Mesenchymal stem cell (in vitro differentiated cells and primary cell): ENCODE measurements around the gene SLF2.

Experiments used
- DNase-seq: peaks from one replicate; pipeline ENCODE4 v3.0.0-alpha.2; 2013
- H2AFZ ChIP-seq: one replicate; pipeline ENCODE4 v1.6.1; 2013; ENCODE audit warnings: low read depth, mild to moderate bottlenecking, control low read depth, inconsistent platforms, low read length, moderate library complexity
- H2AK5ac ChIP-seq: 2 replicates; pipeline ENCODE4 v1.6.1; 2013; ENCODE audit warnings: low read length, moderate library complexity, mild to moderate bottlenecking, inconsistent platforms; ENCODE audit not compliant: severe bottlenecking
- H2BK120ac ChIP-seq: one replicate; pipeline ENCODE4 v1.6.1; 2013; ENCODE audit warnings: low read depth, mild to moderate bottlenecking, inconsistent platforms, low read length, moderate library complexity
- H2BK12ac ChIP-seq, 2 experiments: one replicate each; pipeline ENCODE4 v1.6.1; 2013; ENCODE audit warnings: inconsistent platforms in 2 of 2, low read length in 2 of 2, mild to moderate bottlenecking in 2 of 2, moderate library complexity in 2 of 2, control low read depth in 1 of 2
- H2BK15ac ChIP-seq: one replicate; pipeline ENCODE4 v1.6.1; 2013; ENCODE audit warnings: mild to moderate bottlenecking, low read depth, inconsistent platforms; ENCODE audit not compliant: poor library complexity, severe bottlenecking
- H2BK5ac ChIP-seq: 2 replicates; pipeline ENCODE4 v1.6.1; 2013; ENCODE audit warnings: low read depth, mild to moderate bottlenecking, low read length, control low read depth, inconsistent platforms; ENCODE audit not compliant: poor library complexity, severe bottlenecking
- H3K14ac ChIP-seq, 2 experiments: one replicate each; pipeline ENCODE4 v1.6.1; 2013; ENCODE audit warnings: inconsistent platforms in 2 of 2, low read length in 2 of 2, control low read depth in 1 of 2, mild to moderate bottlenecking in 1 of 2, moderate library complexity in 1 of 2
- H3K18ac ChIP-seq, 2 experiments: one replicate each; pipeline ENCODE4 v1.6.1; 2013; ENCODE audit warnings: inconsistent platforms in 2 of 2, low read length in 2 of 2, control low read depth in 1 of 2, low read depth in 1 of 2, mild to moderate bottlenecking in 1 of 2
- H3K23ac ChIP-seq, 2 experiments: one replicate each; pipeline ENCODE4 v1.6.1; 2013; ENCODE audit warnings: inconsistent platforms in 2 of 2, low read length in 2 of 2, mild to moderate bottlenecking in 2 of 2, moderate library complexity in 2 of 2, control low read depth in 1 of 2
- H3K27ac ChIP-seq: 2 replicates; pipeline ENCODE4 v1.5.1; 2013; ENCODE audit warnings: mild to moderate bottlenecking, moderate library complexity, low read length, control low read depth, inconsistent platforms; ENCODE audit not compliant: poor library complexity, severe bottlenecking
- H3K27me3 ChIP-seq, 2 experiments: 2 replicates each; pipeline versions ENCODE4 v1.6.1 to v1.7.0; 2013; ENCODE audit warnings: low read length in 2 of 2, mild to moderate bottlenecking in 2 of 2, moderate library complexity in 2 of 2, control low read depth in 1 of 2, inconsistent platforms in 1 of 2; ENCODE audit not compliant: control insufficient read depth in 1 of 2, insufficient read depth in 1 of 2
- H3K36me3 ChIP-seq, 2 experiments: 2 replicates each; pipeline versions ENCODE4 v1.6.1 to v1.7.0; 2013; ENCODE audit warnings: low read length in 2 of 2, control low read depth in 1 of 2, inconsistent platforms in 1 of 2, low read depth in 1 of 2, mild to moderate bottlenecking in 1 of 2; ENCODE audit not compliant: insufficient read depth in 2 of 2, control insufficient read depth in 1 of 2
- H3K4ac ChIP-seq, 2 experiments: one replicate each; pipeline ENCODE4 v1.6.1; 2013; ENCODE audit warnings: inconsistent platforms in 2 of 2, low read length in 2 of 2, mild to moderate bottlenecking in 2 of 2, moderate library complexity in 2 of 2, control low read depth in 1 of 2, low read depth in 1 of 2
- H3K4me1 ChIP-seq: 2 replicates; pipeline ENCODE4 v1.6.1; 2013; ENCODE audit warnings: low read depth, low read length, control low read depth; ENCODE audit not compliant: control insufficient read depth, insufficient read depth
- H3K4me2 ChIP-seq: 2 replicates; pipeline ENCODE4 v1.6.1; 2013; ENCODE audit warnings: low read length, mild to moderate bottlenecking, inconsistent platforms; ENCODE audit not compliant: poor library complexity, severe bottlenecking
- H3K4me3 ChIP-seq, 2 experiments: 2 replicates each; pipeline versions ENCODE4 v1.5.1 to v1.7.0; 2013; ENCODE audit warnings: low read length in 2 of 2, mild to moderate bottlenecking in 2 of 2, control low read depth in 1 of 2, low read depth in 1 of 2; ENCODE audit not compliant: insufficient read depth in 1 of 2
- H3K79me1 ChIP-seq: replicated peaks from 2 replicates; pipeline ENCODE4 v1.6.1; 2013; ENCODE audit warnings: mild to moderate bottlenecking, control low read depth, low read length, inconsistent platforms; ENCODE audit not compliant: poor library complexity, severe bottlenecking
- H3K9ac ChIP-seq: 2 replicates; pipeline ENCODE4 v1.7.0; 2013; ENCODE audit warnings: mild to moderate bottlenecking, low read length, moderate library complexity
- H3K9me3 ChIP-seq: 2 replicates; pipeline ENCODE4 v1.7.0; 2013; ENCODE audit warnings: mild to moderate bottlenecking, low read length; ENCODE audit not compliant: control insufficient read depth
- H4K8ac ChIP-seq: one replicate; pipeline ENCODE4 v1.6.1; 2013; ENCODE audit warnings: inconsistent platforms, mild to moderate bottlenecking, low read length, moderate library complexity
- H4K91ac ChIP-seq: one replicate; pipeline ENCODE4 v1.6.1; 2013; ENCODE audit warnings: mild to moderate bottlenecking, low read length, inconsistent platforms
- WGBS: methylation state at CpG from one replicate; pipeline ENCODE4 v1.1.7; 2013; ENCODE audit warnings: mixed read lengths; 5-methylcytosine and 5-hydroxymethylcytosine counted together

Gene SLF2

GRCh38 chr10:100890673-100891317 lies 22.0 kb upstream of the SLF2 start:
- H3K18ac ChIP-seq = peak overlapping the region; percentile 85 to 89
- peak overlapping the region; percentile 95 for H3K27ac ChIP-seq
- DNase-seq = peak; percentile 97
- H3K4me1 ChIP-seq = peaks cover 8% of the 10 kb centered on the region
- no peak overlapping the region for H2AK5ac ChIP-seq
- no peak overlapping the region for H3K14ac ChIP-seq
- 23% methylated on average over 7 of the region's 7 CpGs for WGBS
- H2BK5ac ChIP-seq = peak overlapping the region; percentile 67
- no peaks in the 10 kb centered on the region for H3K79me1 ChIP-seq
- H2BK12ac ChIP-seq = peak overlapping the region in 1 of 2 experiments; percentile 55
- H2AFZ ChIP-seq = peak overlapping the region; percentile 56
- H2BK15ac ChIP-seq = no peak overlapping the region
- peak overlapping the region; percentile 54 for H4K91ac ChIP-seq
- H3K9me3 ChIP-seq = no peaks in the 10 kb centered on the region
- H3K4me3 ChIP-seq = no peak overlapping the region
- H3K23ac ChIP-seq = peak overlapping the region in 1 of 2 experiments; percentile 46
- no peak overlapping the region for H3K4me2 ChIP-seq
- H3K9ac ChIP-seq = peak overlapping the region; percentile 28
- peak overlapping the region in 1 of 2 experiments; percentile 71 for H3K4ac ChIP-seq
- no peaks in the 10 kb centered on the region for H3K36me3 ChIP-seq
- peak overlapping the region; percentile 3 for H2BK120ac ChIP-seq
- peak overlapping the region; percentile 52 for H4K8ac ChIP-seq
- H3K27me3 ChIP-seq = peaks cover 0 to 16% of the 10 kb centered on the region in 2 experiments

GRCh38 chr10:100894033-100894432 lies 18.7 kb upstream of the SLF2 start:
- no peak overlapping the region for H3K23ac ChIP-seq
- H3K9me3 ChIP-seq = no peaks in the 10 kb centered on the region
- H3K27me3 ChIP-seq = peaks cover 0 to 13% of the 10 kb centered on the region in 2 experiments
- no peak overlapping the region for H3K4me2 ChIP-seq
- no peak overlapping the region for H3K18ac ChIP-seq
- H2AK5ac ChIP-seq = no peak overlapping the region
- H3K27ac ChIP-seq = no peak overlapping the region
- no peak overlapping the region for H3K9ac ChIP-seq
- H3K79me1 ChIP-seq = no peaks in the 10 kb centered on the region
- peaks cover 12% of the 10 kb centered on the region for H3K4me1 ChIP-seq
- no peak overlapping the region for H3K4me3 ChIP-seq
- no peak overlapping the region for H4K8ac ChIP-seq
- no peak overlapping the region for H2BK12ac ChIP-seq
- DNase-seq = no peak
- no peak overlapping the region for H2BK5ac ChIP-seq
- H3K4ac ChIP-seq = no peak overlapping the region
- no peak overlapping the region for H2AFZ ChIP-seq
- no peaks in the 10 kb centered on the region for H3K36me3 ChIP-seq
- H4K91ac ChIP-seq = no peak overlapping the region
- no peak overlapping the region for H2BK120ac ChIP-seq
- H2BK15ac ChIP-seq = no peak overlapping the region
- 94% methylated on average over 3 of the region's 3 CpGs for WGBS
- H3K14ac ChIP-seq = no peak overlapping the region

GRCh38 chr10:100894589-100895294 lies 18.0 kb upstream of the SLF2 start:
- H3K79me1 ChIP-seq = no peaks in the 10 kb centered on the region
- H2BK120ac ChIP-seq = no peak overlapping the region
- H2AFZ ChIP-seq = no peak overlapping the region
- peak; percentile 41 for DNase-seq
- no peaks in the 10 kb centered on the region for H3K9me3 ChIP-seq
- H3K27ac ChIP-seq = no peak overlapping the region
- 91% methylated on average over 6 of the region's 7 CpGs for WGBS
- H2AK5ac ChIP-seq = no peak overlapping the region
- H2BK12ac ChIP-seq = peak overlapping the region in 1 of 2 experiments; percentile 73
- H3K9ac ChIP-seq = no peak overlapping the region
- H3K14ac ChIP-seq = no peak overlapping the region
- H3K23ac ChIP-seq = no peak overlapping the region
- H3K4me1 ChIP-seq = peaks cover 8% of the 10 kb centered on the region
- H3K27me3 ChIP-seq = peaks cover 0 to 13% of the 10 kb centered on the region in 2 experiments
- no peak overlapping the region for H2BK15ac ChIP-seq
- no peak overlapping the region for H3K4me3 ChIP-seq
- no peak overlapping the region for H2BK5ac ChIP-seq
- H4K91ac ChIP-seq = no peak overlapping the region
- H3K18ac ChIP-seq = no peak overlapping the region
- no peak overlapping the region for H3K4me2 ChIP-seq
- peak overlapping the region; percentile 2 for H4K8ac ChIP-seq
- no peak overlapping the region for H3K4ac ChIP-seq
- no peaks in the 10 kb centered on the region for H3K36me3 ChIP-seq

- DNase-seq = no peak
- Histone ChIP-seq H4K91ac (no peak overlapping the region), H3K36me3 (no peaks in the 10 kb centered on the region), H3K27ac (no peak overlapping the region), H3K4me1 (peaks cover 8% of the 10 kb centered on the region), H3K9ac (no peak overlapping the region), H3K23ac (no peak overlapping the region), H2AK5ac (no peak overlapping the region), H3K4me2 (no peak overlapping the region), H2BK12ac (no peak overlapping the region), H4K8ac (no peak overlapping the region), H3K4ac (no peak overlapping the region), H2BK15ac (no peak overlapping the region), H3K4me3 (no peak overlapping the region), H3K79me1 (no peaks in the 10 kb centered on the region), H2AFZ (no peak overlapping the region), H3K27me3 (peaks cover 0 to 13% of the 10 kb centered on the region in 2 experiments), H3K14ac (no peak overlapping the region), H2BK120ac (no peak overlapping the region), H3K9me3 (no peaks in the 10 kb centered on the region), H2BK5ac (no peak overlapping the region), H3K18ac (no peak overlapping the region)
- 45% methylated on average over 4 of the region's 4 CpGs for WGBS
These were observed 17.4 kb upstream of the SLF2 start for GRCh38 chr10:100895346-100895745.
